HCT116 (cell line): ENCODE measurements around the gene MEDAG. TPM values are rescaled to one million over a fixed set of nuclear protein-coding genes. Genes with fewer than 3 reads are reported as not detected.

ENCODE experiments used
- total RNA-seq: library from RNA; stranded (reverse); gene quantifications from one replicate; pipeline ENCODE4 v1.2.1, GENCODE V29; 2021; ENCODE audit not compliant: unreplicated experiment

The MEDAG gene
- total RNA-seq, 1 experiment from 2014 or later, result not detected

Other genes starting within 250 kb of the MEDAG start
- not detected for gene ALOX5AP, start 170.7 kb upstream of the MEDAG start, total RNA-seq
- not detected for gene TEX26, start 26.4 kb downstream of the MEDAG start, total RNA-seq